GM04503 (cell line): ENCODE data around the gene PHF20.
"Not testable (repeated sequence)": the region's sequence is repeated elsewhere in the genome, so short reads cannot be mapped to it uniquely, and the experiment has no call there.

ENCODE experiments used
- DNase-seq: peaks from one replicate; pipeline ENCODE4 v3.0.0-alpha.2; 2012; ENCODE audit warnings: low read depth

PHF20 gene

DNA sequence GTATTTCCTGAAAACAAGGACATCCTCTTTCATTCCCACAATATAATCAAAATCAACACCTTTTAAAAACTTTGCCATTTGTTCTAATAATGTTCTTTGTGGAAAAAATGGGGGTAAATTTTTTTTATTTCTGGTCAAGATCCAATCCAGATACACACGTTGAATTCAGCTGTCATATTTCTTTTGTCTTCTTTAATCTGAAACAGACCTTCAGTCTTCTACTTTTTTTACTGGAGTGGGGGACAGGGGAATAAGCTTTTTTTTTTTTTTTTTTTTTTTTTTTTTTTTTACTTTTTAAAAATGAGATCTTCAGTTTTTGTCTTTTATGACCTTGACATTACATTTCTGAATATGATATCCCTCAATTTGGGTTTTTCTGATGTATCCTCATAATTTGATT lies 113.4 kb downstream of the PHF20 start:
- no peak for DNase-seq

DNA sequence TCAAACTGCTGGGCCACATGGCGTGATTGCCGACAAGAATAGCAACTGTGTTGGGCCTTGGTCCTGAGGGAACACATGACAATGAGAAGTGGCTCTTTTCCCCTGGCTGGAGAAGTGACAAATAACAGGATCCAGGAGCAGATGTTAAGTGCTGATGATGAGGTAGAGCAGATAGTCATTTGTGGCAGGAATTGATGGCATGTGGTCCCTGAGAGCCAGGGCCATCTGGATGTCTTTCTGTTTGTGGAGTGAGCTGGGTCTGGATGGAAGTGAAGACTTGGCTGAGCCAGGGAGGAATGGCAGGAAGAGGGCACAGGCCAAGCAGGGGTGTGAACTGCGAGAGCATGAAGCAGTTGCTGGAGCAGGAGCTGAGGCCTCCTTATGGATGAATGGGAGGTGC lies 114.7 kb downstream of the PHF20 start:
- peak; percentile 21 for DNase-seq

DNA sequence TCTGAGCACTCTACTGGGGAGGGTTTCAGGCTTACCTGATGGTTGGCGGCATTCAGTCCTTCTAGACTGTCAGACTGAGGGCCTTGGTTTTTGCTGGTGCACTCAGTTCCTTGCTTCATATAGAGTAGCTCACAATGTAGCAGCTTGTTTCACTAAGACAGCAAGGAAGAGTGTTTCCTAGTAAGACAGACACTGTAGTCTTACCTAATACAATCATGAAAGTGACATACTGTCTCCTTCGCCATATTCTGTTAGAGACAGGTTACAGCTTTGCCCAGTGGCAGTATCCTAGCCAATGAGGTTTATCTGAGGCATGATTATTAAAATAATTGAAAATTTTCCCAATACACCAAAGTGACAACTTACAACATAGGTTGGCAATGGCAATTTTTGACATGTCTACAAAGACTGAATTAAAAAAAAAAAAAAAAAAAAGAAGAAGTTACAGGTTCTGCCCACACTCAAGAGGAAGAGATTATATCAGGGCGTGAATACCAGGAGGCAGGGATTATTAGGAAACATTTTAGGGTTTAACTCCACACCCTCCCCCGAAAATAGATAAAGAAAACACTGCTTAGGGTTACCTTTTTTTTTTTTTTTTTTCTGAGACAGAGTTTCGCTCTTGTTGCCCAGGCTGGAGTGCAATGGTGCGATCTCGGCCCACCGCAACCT lies 115.7 kb downstream of the PHF20 start:
- DNase-seq = no peak

DNA sequence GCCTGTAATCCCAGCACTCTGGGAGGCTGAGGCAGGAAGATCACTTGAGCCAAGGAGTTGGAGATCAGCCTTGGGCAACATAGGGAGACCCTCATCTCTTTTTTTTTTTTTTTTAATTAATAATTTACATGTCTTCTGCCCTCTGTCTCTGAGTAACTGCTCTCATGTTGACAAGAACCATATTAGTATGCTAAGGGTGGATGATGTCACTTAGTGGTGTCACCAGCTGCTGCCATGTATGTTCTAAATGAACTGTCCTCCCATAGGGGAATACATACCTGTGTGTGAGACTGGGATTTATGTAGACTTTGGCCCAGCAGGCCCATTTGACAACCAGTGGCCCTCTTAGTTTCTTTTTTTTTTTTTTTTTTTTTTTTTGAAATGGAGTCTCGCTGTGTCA lies 116.8 kb downstream of the PHF20 start:
- DNase-seq = no peak

DNA sequence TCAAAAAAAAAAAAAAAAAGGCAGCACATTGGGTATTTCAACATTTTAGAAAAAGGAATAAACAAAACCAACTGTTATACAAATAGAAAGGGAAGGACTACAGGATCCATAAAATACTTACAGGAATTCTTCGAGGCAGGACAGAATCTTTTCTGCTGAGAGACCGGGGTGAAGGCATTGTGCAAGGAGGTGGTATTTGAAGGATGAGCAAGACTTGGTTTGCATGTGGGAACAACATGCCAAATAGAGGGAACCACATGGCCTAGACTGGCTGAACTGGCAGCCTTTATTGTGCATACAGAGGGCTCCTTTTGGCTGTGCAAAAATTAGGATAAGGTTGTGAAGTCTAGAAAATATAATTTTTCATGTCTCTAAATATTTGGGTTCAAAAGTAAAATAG lies 119.6 kb downstream of the PHF20 start:
- DNase-seq = peak; percentile 86

DNA sequence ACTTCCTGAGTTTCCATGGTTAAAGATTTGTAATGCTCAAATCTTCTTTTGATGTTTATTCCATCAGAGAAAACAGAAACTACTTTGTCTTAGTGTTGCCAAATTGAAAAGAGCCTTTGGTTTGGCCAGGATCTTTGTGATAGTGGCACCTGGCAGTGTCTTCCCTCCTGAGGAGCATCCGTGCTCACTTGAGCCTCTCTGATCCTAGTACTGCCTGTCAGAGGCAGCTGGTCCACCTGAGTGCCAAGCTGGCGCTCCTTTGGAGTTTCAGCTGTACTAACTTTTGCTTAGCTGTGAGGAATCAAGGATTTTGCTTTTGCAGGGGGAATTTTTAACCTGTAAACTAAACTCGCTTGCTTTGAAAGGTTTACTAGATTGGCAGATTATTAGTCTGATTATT lies 121.1 kb downstream of the PHF20 start:
- no peak for DNase-seq

DNA sequence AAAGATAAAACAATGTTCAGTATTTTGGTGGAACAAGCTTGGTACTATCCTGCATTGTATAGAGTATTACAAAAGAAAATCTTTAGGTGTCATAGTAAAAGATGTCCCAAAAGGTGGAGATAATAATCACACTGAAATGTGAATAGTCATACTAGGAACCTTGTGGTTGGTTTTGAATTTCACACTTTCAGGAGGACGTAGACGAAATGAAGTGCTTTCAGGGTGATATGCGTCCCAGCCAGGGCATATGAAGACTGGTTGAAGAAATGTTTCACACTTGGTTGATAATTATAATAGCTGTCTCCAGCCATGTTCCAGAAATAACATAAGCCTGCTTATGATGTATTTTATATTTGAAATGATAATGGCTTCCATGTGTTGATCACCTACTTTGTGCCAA lies 122.1 kb downstream of the PHF20 start:
- no peak for DNase-seq

DNA sequence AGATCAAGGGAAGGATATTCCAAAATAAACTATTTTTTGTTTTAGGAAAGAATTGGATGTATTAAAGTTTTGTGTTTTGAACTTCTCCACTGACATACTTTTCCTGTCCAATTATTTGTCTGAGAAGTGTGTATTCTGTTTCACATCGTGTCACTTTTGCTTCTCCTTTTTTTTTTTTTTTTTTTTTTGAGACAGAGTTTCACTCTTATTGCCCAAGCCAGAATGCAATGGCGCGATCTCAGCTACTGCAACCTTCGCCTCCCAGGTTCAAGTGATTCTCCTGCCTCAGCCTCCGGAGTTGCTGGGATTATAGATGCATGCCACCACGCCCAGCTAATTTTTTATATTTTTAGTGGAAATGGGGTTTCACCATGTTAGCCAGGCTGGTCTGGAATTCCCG lies 123.7 kb downstream of the PHF20 start:
- not testable (repeated sequence) for DNase-seq

DNA sequence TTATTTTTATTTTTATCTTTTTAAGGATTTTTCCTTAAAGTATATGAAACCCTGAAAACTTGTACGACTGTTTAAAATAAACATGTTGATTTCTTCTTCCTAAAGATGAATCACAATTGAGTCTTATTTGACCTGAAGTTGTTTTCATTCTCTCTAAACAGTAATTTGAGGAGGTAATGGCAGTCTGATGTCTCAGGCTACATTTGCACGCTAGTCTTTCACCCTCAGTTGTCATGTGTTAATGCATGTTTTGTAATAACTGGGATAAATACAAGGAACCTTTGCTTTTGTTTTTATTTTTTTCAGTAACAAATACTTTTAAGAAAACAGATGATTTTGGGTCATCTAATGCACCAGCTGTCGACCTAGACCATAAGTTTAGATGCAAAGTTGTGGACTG lies 127.2 kb downstream of the PHF20 start:
- DNase-seq = no peak

DNA sequence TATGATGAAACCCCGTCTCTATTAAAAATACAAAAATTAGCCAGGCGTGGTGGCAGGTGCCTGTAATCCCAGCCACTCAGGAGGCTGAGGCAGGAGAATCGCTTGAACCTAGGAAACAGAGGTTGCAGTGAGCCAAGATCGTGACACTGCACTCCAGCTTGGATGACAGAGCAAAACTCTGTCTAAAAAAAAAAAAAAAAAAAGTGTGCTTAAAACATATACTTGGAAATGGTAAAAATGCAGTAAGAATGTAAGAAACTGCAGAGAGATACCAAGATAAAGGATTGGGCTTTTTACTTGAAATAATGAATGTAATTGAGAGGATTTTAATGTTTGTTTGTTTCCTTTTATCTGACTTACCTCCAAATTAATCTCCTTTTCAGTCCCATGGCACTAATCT lies 129.4 kb downstream of the PHF20 start:
- not testable (repeated sequence) for DNase-seq

DNA sequence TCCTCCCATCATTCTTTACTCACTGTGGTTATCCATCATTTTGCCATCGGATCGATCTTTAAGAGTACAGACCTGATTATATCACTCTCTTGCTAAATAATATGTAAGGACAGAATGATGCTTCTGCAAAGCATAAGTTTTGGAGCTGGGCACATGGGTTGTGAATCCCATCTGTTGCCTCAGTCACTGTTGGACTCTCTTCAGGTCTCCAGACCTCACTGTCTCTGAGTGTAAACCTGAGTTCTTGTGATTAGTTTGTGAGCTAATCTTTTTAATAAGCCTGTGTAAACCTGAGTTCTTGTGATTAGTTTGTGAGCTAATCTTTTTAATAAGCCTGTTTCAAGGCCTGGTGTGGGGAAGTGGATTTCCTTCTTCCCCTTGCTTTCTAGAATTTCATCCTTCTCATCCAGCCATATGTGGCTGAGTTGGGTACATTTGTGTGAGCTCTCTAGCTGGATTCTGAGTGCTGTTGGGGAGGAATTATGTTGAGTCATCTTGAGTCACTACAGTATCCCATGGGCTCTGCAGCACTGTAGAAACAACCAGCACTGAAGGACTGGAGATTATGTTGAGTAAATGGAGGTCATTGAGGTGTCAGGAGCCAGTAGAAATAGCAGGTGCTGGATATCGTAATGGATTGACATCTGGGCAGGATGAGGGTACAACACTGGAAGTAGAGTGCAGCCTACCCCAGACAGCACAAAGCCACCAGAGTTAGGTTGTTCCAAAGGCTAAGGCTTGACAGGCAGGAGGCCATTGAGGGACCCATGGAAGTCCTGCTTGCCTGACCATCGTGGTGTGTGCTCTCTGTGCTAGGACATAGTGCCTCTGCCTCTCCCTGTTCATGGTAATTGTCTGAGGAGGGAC lies 130.1 kb downstream of the PHF20 start:
- DNase-seq = peak; percentile 76

DNA sequence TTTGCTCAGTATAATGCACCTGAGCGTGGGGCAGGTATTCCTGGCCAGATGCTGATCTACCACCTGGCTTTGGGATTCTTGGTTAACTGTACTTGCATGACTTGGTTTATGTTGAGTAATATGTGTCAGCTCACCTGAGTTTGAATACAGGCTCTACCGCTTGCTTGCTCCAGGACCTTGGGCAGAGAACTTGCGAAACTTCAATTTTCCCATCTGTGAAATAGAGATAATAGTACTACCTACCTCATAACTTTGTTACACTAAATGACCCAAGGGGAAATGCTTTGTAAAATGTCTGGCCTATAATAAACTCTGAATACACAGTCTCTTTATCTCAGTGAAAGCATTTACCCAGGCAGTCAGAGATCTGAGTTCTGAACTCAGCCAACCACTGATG lies 130.7 kb downstream of the PHF20 start:
- no peak for DNase-seq

DNA sequence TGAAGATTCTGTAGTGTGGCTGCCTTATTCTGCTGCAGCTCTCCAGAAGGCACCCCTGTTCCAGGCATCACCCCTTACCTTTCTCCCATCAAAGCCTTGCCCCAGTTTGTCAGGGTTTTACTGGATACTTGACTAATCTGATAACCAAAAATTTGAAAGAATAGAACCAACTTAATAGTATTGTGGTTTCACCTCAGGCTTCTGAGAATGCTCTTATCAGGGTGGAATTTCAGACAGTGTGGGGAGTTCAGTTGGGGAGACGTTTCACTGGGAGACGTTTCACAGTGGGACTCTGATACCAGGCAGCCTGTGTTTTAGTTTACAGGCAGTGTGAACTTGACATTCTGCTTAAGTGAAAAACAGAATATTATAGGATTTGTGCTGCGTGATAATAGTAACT lies 132.0 kb downstream of the PHF20 start:
- DNase-seq = no peak

DNA sequence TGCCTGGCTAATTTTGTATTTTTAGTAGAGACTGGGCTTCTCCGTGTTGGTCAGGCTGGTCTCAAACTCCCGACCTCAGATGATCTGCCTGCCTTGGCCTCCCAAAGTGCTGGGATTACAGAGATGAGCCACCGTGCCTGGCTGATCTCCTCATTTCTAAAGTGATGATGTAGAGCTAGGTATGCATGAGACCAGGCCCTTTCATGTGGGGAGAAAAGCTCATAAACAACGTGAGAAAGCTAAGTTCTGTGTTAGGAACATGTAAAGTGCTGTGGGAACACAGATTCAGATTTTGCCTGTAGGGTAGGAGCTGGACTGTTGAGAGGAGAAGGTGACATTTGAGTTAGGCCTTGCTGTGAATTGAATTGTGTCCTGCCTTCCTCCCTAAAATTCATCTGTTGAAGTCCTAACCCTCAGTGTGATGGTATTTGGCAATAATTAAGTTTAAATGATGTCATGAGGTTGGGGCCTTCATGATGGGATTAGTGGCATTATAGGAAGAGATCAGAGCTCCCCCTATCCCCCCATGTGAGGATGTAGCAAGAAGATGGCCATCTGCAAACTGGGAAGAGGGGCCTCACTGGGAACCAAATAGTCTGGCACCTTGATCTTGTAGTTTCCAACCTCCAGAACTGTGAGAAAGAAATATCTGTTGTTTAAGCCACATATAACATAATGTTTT lies 133.3 kb downstream of the PHF20 start:
- DNase-seq = no peak

DNA sequence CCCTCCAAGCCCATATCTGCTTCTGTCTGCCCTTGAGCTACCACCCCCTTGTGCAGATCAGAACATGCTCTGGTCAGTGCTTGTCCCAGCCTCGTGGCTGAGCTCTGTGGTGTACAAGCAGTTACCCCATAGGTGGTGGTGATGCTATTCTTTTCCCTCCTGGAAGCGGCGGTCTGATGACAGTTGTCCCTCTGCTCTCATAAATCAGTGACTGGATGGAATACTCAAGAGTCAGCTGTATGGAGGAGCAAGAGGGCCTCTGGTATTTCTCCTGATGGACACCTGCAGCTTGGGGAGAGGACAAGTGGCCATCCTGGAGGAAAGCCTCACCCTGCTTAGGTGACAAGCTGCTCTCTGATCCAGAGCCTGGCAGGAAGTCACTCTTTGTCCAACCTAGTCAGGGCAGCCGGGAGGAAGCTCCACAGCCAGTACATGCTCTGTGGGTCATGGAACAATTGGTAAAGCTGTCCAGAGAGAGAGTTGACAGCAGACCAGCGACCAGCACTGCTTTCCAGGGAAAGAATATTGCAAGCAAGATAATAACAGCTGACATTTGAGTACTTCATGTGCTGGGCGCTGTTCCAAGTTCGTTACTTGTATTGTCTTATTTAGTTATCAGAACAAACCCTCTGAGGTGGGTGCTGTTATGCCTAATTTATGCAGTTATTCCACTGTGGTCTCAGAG lies 135.3 kb downstream of the PHF20 start:
- DNase-seq = no peak

DNA sequence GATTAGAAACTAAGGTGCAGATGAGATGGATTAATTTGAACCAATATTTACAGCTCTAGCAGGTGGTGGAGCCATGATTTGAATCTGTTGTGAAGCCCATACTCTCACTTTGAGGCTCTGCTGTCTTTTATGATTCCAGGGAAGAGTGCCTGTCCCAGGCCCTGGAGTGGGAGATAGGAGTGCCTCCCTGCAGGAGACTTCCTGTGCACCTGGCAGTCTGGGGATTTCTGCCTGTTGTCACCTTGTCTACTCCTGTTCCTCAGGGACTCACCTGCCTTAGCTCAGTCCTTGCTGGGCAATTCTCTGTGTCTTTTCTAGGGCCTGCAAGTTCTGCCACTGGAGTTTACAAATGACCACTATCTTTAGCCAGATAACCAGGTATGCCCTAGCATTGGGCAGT lies 136.2 kb downstream of the PHF20 start:
- DNase-seq = no peak

DNA sequence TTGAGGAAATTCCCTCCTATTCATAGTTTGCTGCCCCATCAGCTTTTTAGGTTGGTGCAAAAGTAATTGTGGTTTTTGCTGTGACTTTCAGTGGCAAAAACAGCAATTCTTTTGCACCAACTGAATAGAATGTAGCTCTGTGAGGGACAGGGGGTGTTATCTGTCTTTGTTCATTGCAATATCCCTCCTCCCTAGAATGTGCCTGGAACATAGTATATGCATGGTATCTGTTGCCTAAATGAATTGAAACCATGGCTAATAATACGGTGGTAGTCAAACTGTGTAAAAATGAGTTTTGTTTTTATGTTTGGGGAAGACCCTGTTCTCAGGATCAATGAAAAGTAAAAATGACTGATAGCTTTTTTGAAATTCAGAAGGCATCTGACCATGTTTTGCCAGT lies 137.4 kb downstream of the PHF20 start:
- DNase-seq = no peak

DNA sequence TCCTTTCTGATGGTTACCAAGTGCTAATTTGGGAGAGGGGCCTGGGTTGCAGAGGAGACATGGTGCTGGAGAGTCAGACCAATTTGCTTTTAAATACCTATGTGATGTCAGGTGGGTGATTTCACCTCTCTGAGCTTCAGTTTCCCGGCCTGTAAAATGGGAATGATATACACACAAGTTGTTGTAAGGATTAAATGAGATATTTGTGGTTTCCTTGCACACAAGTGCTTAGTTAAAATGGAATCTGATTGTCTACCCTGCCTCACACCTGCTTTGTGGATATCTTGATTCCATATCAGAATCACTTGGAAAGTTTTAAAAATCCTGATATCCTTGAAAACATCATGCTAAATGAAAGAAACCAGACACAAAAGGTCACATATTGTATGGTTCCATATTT lies 138.0 kb downstream of the PHF20 start:
- no peak for DNase-seq

DNA sequence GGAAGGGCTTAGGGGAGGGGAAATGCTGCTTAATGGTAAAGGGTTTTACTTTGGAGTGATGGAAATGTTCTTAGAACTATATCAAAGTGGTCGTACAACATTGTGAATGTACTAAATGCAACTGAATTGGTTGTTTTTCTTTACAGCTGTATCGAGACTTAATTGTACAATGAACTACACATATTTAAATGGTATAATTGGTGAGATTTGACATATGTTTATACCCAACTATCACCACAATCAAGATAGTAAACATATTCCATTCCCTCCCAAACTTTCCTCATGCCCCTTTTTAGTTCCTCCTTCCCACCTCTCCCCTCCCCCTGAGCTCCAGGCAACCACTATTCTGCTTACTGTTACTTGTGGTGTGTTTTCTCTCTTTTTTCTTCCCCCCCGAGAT lies 138.4 kb downstream of the PHF20 start:
- no peak for DNase-seq

DNA sequence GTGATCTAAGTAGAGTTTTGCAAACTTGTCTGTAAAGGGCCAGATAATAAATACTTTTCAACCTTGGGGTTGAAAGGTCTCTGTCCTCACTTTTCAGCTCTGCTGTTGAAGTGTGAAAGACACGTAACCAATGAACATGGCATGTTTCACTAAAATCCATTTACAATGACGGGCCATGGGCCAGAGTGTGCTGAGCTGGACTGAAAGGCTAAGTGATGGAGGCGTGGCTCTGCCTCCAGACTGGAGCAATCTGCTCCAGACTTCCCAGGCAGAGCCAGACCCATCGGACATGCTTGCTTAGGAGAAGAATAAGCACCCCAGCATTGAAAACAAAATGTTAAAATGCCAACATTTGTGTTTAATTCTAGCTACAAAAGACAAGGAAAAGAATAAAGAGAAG lies 141.1 kb downstream of the PHF20 start:
- no peak for DNase-seq

DNA sequence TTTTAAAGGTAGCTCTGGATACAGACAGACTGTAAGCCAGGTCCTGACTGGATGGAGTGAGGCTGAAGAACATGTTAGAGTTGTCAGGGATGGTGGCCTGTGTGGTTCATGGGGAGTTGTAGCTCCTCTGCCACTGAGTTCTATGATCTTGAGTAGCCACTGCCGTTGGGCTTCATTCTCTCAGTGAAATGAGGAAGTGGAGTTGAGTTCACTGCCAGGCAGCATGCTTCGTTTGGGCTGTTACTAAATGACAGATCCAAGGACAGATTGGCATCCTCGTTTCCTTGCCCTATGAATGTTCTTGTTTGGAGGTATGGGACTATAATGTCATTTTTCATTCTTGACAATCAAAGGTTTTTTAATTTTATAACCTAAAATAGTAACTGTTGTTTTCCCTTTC lies 145.3 kb downstream of the PHF20 start:
- DNase-seq = no peak

DNA sequence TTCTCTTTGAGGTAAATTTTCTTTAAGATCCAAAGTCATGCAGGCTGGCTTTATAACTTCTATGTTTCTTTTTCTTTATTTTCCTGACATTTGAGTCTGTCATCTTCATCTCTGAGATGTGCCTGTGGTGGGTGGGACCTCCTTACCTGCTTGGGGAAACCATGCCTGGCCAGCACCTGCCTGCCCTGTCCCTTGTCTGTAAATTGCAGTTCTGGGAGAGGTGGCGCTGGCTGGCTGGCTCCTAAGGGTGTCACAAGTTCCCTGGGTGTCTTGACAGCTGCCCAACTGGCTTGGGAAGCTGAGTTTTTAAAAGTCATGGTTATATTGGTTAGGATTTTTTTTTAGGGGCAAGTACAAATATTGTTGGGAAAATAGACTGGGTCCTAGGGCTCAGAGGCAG lies 146.2 kb downstream of the PHF20 start:
- no peak for DNase-seq

DNA sequence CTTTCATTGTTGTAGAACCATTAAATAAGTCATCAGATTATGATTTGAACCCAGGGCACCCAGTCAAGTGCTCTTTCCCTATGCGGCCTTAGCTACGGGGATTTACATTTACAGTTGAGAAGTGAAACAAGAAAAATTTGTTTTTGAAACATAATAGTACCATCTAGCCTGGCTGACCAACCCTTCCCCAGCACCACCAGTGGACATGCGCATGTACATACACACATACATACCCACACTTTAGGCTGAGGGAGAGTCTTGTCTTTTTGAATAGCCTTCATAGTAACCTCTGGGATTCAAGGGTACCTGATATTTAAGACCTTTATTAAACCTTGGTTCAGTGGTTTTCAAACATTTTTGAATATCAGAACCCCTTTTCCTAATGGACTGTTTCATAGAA lies 148.7 kb downstream of the PHF20 start:
- DNase-seq = no peak
